T-helper 1 cell treated with Interleukin-12 subunit alpha and Interleukin-12 subunit beta and Interleukin-4 antibody, amounts not matched to agents 30 μg/mL and 1 μg/mL, for 36 hours (primary cell): ENCODE data around the gene MYO1E.
A peak's percentile ranks its signal among the peaks of the same experiment; 100 is the strongest.

Experiments used
- H3K27ac Mint-ChIP-seq: one replicate; pipeline ENCODE4 v1.8.0; 2021; ENCODE audit warnings: mild to moderate bottlenecking, mixed read lengths
- H3K27me3 Mint-ChIP-seq: one replicate; pipeline ENCODE4 v1.8.0; 2021; ENCODE audit warnings: low read depth, mixed read lengths
- H3K36me3 Mint-ChIP-seq: one replicate; pipeline ENCODE4 v1.8.0; 2021; ENCODE audit warnings: low read depth, mixed read lengths
- H3K4me1 Mint-ChIP-seq: one replicate; pipeline ENCODE4 v1.8.0; 2021; ENCODE audit warnings: low read depth, mixed read lengths
- H3K4me3 Mint-ChIP-seq: one replicate; pipeline ENCODE4 v1.8.0; 2021; ENCODE audit warnings: mild to moderate bottlenecking, moderate library complexity, mixed read lengths
- H3K9me3 Mint-ChIP-seq: one replicate; pipeline ENCODE4 v1.8.0; 2021; ENCODE audit warnings: mixed read lengths

The MYO1E gene

DNA sequence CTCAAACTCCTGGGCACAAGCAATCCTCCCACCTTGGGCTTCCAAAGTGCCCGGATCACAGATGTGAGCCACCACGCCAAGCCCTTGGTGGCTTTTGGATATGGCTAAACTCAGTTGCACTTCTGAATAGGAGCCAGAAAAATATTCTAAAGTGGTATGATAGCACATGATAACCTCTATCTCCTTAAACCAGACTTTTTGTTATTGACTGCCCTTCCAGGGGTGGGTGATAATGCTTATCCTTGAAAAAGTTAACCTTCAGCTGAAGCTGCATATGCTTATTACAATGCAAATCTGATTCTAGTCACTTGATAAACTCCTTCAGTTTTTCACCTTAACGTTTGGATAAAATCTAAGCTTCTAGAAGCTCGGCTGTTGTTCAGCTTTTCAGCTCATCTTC lies 261.4 kb downstream of the MYO1E start:
- Mint-ChIP-seq H3K9me3 (no peaks in the 10 kb centered on the region), H3K4me3 (no peak overlapping the region), H3K36me3 (peaks cover 54% of the 10 kb centered on the region), H3K27me3 (no peaks in the 10 kb centered on the region), H3K27ac (no peak overlapping the region), H3K4me1 (peaks cover 22% of the 10 kb centered on the region)

DNA sequence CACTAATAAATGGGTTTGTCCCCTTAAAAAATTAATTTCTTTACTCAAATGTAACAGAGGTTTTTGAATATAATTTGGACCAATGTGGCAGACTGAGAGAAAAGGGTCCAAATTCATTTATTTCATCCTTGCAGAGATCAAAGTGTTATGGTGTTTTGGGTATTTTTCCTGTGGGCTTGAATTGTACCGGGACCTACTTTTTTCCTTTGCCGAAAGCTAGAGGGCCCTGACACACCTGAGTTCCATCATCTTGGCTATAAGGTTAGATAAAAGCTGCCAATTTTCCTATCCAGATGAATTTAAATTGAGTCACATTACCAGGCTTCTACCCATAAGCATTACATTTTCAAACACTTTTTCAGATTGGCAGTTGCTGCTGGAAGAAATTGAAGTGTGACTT lies 266.8 kb downstream of the MYO1E start:
- H3K36me3 Mint-ChIP-seq, result peaks cover 28% of the 10 kb centered on the region
- H3K4me3 Mint-ChIP-seq, result peak overlapping the region; percentile 85
- peaks cover 32% of the 10 kb centered on the region for H3K4me1 Mint-ChIP-seq
- no peaks in the 10 kb centered on the region for H3K27me3 Mint-ChIP-seq
- H3K9me3 Mint-ChIP-seq, result no peaks in the 10 kb centered on the region
- peak overlapping the region; percentile 100 for H3K27ac Mint-ChIP-seq

DNA sequence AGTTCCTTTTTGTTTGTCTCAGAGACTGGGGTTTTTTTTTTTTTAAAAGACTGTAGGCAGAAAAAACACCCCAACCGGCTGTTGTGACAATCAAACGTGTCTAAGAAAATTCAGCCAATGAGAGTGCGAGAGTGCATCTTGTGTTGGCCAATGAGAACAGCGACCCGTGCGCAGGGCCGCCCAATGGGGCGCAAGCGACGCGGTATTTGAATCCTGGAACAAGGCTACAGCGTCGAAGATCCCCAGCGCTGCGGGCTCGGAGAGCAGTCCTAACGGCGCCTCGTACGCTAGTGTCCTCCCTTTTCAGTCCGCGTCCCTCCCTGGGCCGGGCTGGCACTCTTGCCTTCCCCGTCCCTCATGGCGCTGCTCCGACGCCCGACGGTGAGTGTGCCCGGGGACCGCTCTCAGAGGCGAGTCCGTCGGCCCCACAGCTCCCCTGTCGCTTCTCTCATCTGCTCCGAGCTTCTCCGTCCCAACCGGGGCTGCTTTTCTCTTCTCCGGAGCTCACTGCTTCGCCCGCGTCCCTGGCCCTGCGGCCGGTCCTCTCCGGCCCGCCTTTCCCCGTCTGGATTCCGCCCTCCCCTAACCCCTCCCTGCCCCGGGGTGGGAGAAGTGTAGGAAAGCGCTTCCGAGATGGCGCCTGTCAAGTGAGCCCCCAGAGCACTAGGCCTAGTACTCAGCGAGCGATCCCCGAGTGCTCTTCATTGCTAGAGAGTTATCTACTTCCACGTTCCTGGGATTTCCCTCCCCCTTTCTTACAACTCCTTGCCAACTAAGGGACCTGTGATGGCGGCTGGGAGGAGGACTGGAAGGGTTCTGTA lies 267.5 kb downstream of the MYO1E start, which contains the start of gene CCNB2:
Gene CCNB2, plus strand, starts transcription at position 235 of the 821 bp plus-strand sequence. Its CDS starts 123 bp downstream, at position 358.
- Mint-ChIP-seq H3K4me3 (peak within 1 kb of the TSS; percentile 85), H3K27me3 (no peaks in the 10 kb centered on the region), H3K9me3 (no peaks in the 10 kb centered on the region), H3K36me3 (peaks cover 25% of the 10 kb centered on the region), H3K27ac (peak within 1 kb of the TSS; percentile 100), H3K4me1 (peaks cover 32% of the 10 kb centered on the region)

DNA sequence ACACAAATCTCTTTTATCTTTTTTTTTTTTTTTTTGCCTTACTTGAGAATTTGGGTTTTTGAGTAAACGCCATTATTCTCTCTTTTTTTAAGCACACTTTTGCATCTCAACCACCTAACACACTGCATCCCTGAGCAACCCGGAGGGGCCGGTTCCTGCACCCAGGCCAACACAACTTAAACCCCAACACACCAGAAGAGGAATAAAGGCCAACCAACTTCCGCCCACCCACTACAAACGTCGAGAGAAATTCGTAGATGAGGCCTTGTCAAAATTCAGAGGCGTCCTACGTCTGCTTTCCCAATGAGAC lies 268.1 kb downstream of the MYO1E start:
- Mint-ChIP-seq H3K9me3 (no peaks in the 10 kb centered on the region), H3K27me3 (no peaks in the 10 kb centered on the region), H3K27ac (peak overlapping the region; percentile 100), H3K36me3 (peaks cover 23% of the 10 kb centered on the region), H3K4me3 (peak overlapping the region; percentile 85), H3K4me1 (peaks cover 32% of the 10 kb centered on the region)

DNA sequence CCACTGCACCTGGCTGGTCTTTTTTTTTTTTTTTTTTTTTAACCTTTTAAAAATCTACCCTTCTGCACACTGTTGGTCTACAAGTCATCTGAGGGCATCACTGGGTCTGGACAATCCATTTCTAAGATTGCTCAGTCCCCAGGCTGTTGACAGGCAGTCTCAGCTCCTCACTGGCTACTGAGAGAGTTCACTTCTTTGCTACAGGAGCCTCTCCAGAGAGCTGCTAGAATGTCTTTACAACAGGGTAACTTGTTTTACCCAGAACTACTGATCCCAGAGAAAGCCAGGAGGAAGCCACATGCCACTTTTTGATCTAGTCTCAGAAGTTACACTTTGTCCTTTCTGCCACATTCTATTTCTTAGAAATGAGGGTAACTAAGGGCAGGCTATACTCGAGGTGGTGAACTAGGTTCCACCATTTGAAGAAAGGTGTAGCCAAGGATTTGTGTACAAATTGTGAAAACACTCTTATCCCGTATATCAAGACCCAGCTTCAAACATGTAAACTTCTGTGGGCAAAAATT lies 273.4 kb downstream of the MYO1E start:
- Mint-ChIP-seq H3K27me3 (no peaks in the 10 kb centered on the region), H3K36me3 (peaks cover 18% of the 10 kb centered on the region), H3K9me3 (no peaks in the 10 kb centered on the region), H3K4me3 (peak overlapping the region; percentile 14), H3K4me1 (peaks cover 6% of the 10 kb centered on the region), H3K27ac (peak overlapping the region; percentile 59)

DNA sequence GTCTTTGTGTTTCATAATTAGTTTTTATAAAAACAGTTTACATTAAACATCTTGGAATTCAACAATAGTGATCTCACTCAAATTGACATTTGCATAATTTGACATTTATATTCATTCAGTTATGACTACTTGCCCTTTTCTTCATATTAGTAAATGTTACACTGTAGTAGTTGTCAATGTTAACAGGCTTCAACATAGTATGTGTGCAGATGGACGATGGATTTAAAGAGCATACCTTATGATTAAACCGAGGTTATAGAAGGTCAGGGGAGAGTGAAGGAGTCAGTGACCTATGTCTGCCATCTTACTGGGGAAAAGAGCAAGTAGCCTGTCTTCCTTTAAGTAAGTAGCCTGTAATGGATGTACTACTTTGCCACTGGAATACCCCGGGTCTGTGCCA lies 276.2 kb downstream of the MYO1E start:
- H3K9me3 Mint-ChIP-seq, result no peaks in the 10 kb centered on the region
- no peaks in the 10 kb centered on the region for H3K27me3 Mint-ChIP-seq
- no peak overlapping the region for H3K4me3 Mint-ChIP-seq
- peaks cover 25% of the 10 kb centered on the region for H3K36me3 Mint-ChIP-seq
- no peak overlapping the region for H3K27ac Mint-ChIP-seq
- H3K4me1 Mint-ChIP-seq, result peaks cover 4% of the 10 kb centered on the region

DNA sequence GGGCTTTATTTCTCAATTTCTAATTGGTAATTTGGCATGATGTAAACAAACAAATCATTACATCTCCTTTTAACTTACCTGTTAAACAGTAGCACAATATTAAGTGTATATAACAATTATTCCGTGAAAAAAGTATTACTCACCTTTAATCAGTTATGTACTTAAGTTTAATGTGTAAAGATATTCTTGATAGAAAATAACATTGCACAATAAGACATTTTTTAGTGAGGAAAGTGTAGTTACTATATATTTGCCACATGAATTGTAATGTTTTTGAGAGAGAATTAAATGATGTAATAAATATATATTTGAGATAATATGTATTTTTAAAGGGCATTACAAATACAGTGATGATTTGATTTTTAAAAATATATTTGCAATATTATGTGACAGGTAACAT lies 278.6 kb downstream of the MYO1E start:
- Mint-ChIP-seq H3K4me1 (peaks cover under 1% of the 10 kb centered on the region), H3K9me3 (no peaks in the 10 kb centered on the region), H3K36me3 (peaks cover 27% of the 10 kb centered on the region)

DNA sequence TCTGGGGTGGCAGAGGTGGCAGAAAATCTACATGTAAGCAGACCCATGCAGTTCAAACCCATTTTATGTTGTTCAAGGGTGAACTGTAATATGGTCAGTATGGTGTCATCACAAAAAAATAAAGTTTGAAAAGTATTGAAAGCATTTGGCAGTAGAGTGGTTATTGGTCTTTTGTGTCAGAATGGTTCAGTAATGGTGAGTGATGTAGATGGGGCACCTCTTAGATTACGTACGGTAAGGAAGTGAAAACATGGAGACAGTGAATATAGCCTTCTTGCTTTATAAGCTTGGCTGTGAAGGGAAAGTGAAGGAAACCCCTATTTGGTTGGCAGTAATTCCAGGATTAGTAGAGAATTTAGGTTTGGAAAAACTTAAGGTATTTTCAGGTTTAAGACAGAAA lies 284.9 kb downstream of the MYO1E start:
- no peak overlapping the region for H3K4me3 Mint-ChIP-seq
- H3K27me3 Mint-ChIP-seq, result no peaks in the 10 kb centered on the region
- peaks cover 30% of the 10 kb centered on the region for H3K36me3 Mint-ChIP-seq
- no peaks in the 10 kb centered on the region for H3K4me1 Mint-ChIP-seq
- H3K27ac Mint-ChIP-seq, result no peak overlapping the region
- H3K9me3 Mint-ChIP-seq, result no peaks in the 10 kb centered on the region

More for the DNA sequence above, 278.6 kb downstream of the MYO1E start:
- Mint-ChIP-seq H3K4me3 (no peak overlapping the region), H3K27ac (no peak overlapping the region), H3K27me3 (no peaks in the 10 kb centered on the region)
